ENCODE data around the gene NTN5. TPM values are rescaled to one million over a fixed set of nuclear protein-coding genes. Genes with fewer than 3 reads are reported as not detected.

Gene NTN5
- total RNA-seq, 1 experiment from 2014 or later, result not detected

DNA sequence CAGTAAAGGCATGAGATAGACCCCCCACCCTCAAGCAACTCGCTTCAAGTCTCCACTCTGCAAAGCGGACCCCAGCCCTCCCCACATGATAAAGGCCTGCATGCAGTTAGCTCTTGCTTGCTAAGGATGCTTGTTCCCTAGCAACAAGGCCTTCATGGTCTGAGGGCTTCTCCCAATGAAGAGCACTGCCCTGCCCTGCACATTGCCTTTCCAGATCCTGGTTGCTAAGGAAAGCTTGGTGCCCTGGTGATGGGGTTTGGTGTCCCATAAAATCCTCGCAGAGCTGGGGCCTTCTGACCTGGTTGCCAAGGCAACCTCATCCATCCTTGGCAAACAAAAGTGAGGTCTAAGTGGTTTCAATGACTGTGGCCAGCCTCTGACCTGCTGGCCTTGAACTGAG lies 41.6 kb downstream of the NTN5 start:
- peaks cover 13% of the 10 kb centered on the region for H3K36me3 Mint-ChIP-seq (ENCODE audit: insufficient read depth, unreplicated experiment)
- H3K4me3 Mint-ChIP-seq (ENCODE audit: unreplicated experiment), result no peak overlapping the region
- POLR2A ChIA-PET, result interaction anchor here (5.4 kb wide), 1 partner anchor 15 kb away, joined by 108 read pairs; the partner anchor contains the start of genes FAM83E, RPL18 and SPHK2
- H3K27ac Mint-ChIP-seq (ENCODE audit: low read depth, unreplicated experiment), result no peak overlapping the region
- H3K9me3 Mint-ChIP-seq (ENCODE audit: unreplicated experiment), result no peaks in the 10 kb centered on the region
- no TSS peak for BruUV-seq (replicated peaks)
- CTCF ChIA-PET, result no interaction called here
- intact Hi-C loops (cut with micrococcal nuclease), result no loop called here
- H3K4me1 Mint-ChIP-seq (ENCODE audit: insufficient read depth, unreplicated experiment), result peaks cover 16% of the 10 kb centered on the region
- DNase-seq (ENCODE audit: unreplicated experiment), result no peak
- TF ChIP-seq, protein P1, sequence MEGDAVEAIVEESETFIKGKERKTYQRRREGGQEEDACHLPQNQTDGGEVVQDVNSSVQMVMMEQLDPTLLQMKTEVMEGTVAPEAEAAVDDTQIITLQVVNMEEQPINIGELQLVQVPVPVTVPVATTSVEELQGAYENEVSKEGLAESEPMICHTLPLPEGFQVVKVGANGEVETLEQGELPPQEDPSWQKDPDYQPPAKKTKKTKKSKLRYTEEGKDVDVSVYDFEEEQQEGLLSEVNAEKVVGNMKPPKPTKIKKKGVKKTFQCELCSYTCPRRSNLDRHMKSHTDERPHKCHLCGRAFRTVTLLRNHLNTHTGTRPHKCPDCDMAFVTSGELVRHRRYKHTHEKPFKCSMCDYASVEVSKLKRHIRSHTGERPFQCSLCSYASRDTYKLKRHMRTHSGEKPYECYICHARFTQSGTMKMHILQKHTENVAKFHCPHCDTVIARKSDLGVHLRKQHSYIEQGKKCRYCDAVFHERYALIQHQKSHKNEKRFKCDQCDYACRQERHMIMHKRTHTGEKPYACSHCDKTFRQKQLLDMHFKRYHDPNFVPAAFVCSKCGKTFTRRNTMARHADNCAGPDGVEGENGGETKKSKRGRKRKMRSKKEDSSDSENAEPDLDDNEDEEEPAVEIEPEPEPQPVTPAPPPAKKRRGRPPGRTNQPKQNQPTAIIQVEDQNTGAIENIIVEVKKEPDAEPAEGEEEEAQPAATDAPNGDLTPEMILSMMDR (IDR thresholded peaks at IDR 0.05; ENCODE audit: unreplicated experiment), result no peak
- H3K27me3 Mint-ChIP-seq (ENCODE audit: insufficient read depth, unreplicated experiment), result no peaks in the 10 kb centered on the region

DNA sequence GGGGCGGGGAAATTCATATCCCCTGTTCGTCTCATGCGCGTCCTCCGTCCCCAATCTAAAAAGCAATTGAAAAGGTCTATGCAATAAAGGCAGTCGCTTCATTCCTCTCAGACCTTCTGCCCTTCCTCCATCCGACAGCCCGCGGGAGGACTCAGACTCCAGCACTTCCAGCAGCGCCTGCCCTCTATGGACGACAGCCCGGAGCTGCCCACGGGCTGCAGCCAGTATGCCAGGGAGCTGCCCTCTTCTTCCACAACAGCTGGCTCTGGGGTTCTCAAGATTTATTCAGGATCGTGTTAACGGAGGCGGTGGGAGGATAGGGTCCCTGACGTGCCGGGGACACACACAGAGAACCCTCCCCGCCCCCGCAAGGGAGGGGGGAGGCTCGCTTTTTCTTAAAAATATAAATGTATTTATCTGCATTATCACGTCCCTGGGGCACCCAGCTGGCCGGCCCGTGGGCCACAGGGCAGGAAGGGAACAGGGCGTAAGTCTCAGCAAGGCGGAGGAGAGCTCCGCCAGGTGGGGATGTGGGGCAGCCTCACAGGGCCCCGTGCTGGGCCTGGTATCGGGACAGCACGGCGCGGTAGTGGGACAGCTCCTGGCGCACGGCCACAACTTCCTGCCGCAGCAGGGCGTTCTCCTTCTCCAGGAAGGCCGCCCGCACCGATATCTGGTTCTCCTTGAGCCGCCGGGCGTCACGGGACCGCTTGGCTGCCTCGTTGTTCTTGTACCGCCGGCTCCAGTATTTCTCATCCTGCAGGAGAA lies 42.3 kb downstream of the NTN5 start:
- ChIA-PET POLR2A (interaction anchor here (0.9 to 5.4 kb wide), 3 partner anchors 10 to 14 kb away, joined by 4 to 108 read pairs (median 6); partner anchors contain the start of genes FAM83E, RPL18 and SPHK2), CTCF (no interaction called here)
- BruUV-seq (replicated peaks), result no TSS peak

DNA sequence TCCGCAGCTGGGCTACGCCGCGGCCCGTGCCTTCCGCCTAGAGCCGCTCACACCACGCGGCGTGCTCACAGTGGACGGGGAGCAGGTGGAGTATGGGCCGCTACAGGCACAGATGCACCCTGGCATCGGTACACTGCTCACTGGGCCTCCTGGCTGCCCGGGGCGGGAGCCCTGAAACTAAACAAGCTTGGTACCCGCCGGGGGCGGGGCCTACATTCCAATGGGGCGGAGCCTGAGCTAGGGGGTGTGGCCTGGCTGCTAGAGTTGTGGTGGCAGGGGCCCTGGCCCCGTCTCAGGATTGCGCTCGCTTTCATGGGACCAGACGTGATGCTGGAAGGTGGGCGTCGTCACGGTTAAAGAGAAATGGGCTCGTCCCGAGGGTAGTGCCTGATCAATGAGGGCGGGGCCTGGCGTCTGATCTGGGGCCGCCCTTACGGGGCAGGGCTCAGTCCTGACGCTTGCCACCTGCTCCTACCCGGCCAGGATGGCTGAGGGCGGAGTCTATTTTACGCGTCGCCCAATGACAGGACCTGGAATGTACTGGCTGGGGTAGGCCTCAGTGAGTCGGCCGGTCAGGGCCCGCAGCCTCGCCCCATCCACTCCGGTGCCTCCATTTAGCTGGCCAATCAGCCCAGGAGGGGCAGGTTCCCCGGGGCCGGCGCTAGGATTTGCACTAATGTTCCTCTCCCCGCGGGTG lies 43.1 kb downstream of the NTN5 start:
- Mint-ChIP-seq H3K27ac (ENCODE audit: low read depth, unreplicated experiment) (no peak overlapping the region), H3K27me3 (ENCODE audit: insufficient read depth, unreplicated experiment) (no peaks in the 10 kb centered on the region), H3K4me1 (ENCODE audit: insufficient read depth, unreplicated experiment) (peaks cover 17% of the 10 kb centered on the region), H3K36me3 (ENCODE audit: insufficient read depth, unreplicated experiment) (peaks cover 13% of the 10 kb centered on the region), H3K9me3 (ENCODE audit: unreplicated experiment) (no peaks in the 10 kb centered on the region), H3K4me3 (ENCODE audit: unreplicated experiment) (no peak overlapping the region)
- intact Hi-C loops (cut with micrococcal nuclease), result no loop called here
- BruUV-seq (replicated peaks), result no TSS peak
- no peak for DNase-seq (ENCODE audit: unreplicated experiment)
- TF ChIP-seq, protein P1 (IDR thresholded peaks at IDR 0.05; ENCODE audit: unreplicated experiment), result no peak
- ChIA-PET POLR2A (interaction anchor here (0.9 to 1.4 kb wide), 2 partner anchors 9 to 10 kb away, joined by 4 to 6 read pairs; partner anchors contain the start of genes RPL18 and SPHK2), CTCF (no interaction called here)

More for the DNA sequence above, 42.3 kb downstream of the NTN5 start:
- Mint-ChIP-seq H3K9me3 (ENCODE audit: unreplicated experiment) (no peaks in the 10 kb centered on the region), H3K4me3 (ENCODE audit: unreplicated experiment) (no peak overlapping the region), H3K36me3 (ENCODE audit: insufficient read depth, unreplicated experiment) (peaks cover 13% of the 10 kb centered on the region), H3K4me1 (ENCODE audit: insufficient read depth, unreplicated experiment) (peaks cover 11% of the 10 kb centered on the region), H3K27me3 (ENCODE audit: insufficient read depth, unreplicated experiment) (no peaks in the 10 kb centered on the region), H3K27ac (ENCODE audit: low read depth, unreplicated experiment) (no peak overlapping the region)
- intact Hi-C loops (cut with micrococcal nuclease), result no loop called here
- DNase-seq (ENCODE audit: unreplicated experiment), result no peak
- TF ChIP-seq, protein P1 (IDR thresholded peaks at IDR 0.05; ENCODE audit: unreplicated experiment), result no peak

DNA sequence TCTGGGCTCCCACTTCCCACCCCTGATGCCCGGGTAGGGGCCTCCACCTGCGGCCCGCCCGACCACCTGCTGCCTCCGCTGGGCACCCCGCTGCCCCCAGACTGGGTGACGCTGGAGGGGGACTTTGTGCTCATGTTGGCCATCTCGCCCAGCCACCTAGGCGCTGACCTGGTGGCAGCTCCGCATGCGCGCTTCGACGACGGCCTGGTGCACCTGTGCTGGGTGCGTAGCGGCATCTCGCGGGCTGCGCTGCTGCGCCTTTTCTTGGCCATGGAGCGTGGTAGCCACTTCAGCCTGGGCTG lies 43.6 kb downstream of the NTN5 start:
- Mint-ChIP-seq H3K4me3 (ENCODE audit: unreplicated experiment) (no peak overlapping the region), H3K9me3 (ENCODE audit: unreplicated experiment) (no peaks in the 10 kb centered on the region), H3K4me1 (ENCODE audit: insufficient read depth, unreplicated experiment) (peaks cover 19% of the 10 kb centered on the region), H3K27ac (ENCODE audit: low read depth, unreplicated experiment) (no peak overlapping the region), H3K36me3 (ENCODE audit: insufficient read depth, unreplicated experiment) (peaks cover 13% of the 10 kb centered on the region), H3K27me3 (ENCODE audit: insufficient read depth, unreplicated experiment) (no peaks in the 10 kb centered on the region)
- DNase-seq (ENCODE audit: unreplicated experiment), result no peak
- CTCF ChIA-PET, result no interaction called here
- intact Hi-C loops (cut with micrococcal nuclease), result no loop called here
- TF ChIP-seq, protein P1 (IDR thresholded peaks at IDR 0.05; ENCODE audit: unreplicated experiment), result no peak
- POLR2A ChIA-PET, result interaction anchor here (1.4 kb wide), 1 partner anchor 10 kb away, joined by 4 read pairs; the partner anchor contains the start of genes RPL18 and SPHK2
- BruUV-seq (replicated peaks), result no TSS peak
